ENCODE results near the gene RXFP1. TPM values are rescaled to one million over a fixed set of nuclear protein-coding genes. Genes with fewer than 3 reads are reported as not detected.

Gene RXFP1
- polyA plus RNA-seq, 1 of the 3 experiments (the other 2 are of a cell fraction), result not detected

DNA sequence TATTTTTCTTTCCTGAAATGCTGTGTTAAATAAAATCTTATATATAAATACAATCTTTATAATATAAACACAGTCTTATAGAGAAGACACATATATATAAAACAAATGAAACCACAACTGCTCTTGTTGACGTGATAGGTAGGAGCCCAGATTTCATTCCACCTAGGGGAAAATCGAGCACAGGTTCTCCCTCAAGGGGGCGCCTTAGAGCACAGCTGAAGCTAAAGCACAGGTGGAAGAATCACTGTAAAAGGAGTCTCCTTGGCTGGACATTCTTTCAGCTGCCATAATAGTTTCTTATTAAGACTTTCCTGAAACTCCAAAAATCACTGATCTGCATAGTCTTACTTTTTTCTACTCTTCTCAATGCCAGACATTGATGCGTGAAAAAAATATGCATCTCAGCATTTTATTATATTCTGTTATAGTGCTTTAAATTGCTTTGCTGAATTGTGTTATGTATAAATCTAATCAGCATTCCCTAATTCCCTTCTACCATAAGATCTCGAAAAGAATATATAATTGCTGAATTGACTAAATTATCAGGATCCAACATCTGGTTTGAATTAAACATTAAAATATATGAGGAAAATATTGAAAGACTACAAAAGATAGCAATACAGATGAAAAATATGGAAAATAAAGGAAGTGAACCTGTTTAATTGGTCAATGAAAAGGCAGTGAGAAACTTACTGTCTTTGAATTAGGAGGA lies 25.5 kb upstream of the RXFP1 start:
- TF ChIP-seq, protein P1, sequence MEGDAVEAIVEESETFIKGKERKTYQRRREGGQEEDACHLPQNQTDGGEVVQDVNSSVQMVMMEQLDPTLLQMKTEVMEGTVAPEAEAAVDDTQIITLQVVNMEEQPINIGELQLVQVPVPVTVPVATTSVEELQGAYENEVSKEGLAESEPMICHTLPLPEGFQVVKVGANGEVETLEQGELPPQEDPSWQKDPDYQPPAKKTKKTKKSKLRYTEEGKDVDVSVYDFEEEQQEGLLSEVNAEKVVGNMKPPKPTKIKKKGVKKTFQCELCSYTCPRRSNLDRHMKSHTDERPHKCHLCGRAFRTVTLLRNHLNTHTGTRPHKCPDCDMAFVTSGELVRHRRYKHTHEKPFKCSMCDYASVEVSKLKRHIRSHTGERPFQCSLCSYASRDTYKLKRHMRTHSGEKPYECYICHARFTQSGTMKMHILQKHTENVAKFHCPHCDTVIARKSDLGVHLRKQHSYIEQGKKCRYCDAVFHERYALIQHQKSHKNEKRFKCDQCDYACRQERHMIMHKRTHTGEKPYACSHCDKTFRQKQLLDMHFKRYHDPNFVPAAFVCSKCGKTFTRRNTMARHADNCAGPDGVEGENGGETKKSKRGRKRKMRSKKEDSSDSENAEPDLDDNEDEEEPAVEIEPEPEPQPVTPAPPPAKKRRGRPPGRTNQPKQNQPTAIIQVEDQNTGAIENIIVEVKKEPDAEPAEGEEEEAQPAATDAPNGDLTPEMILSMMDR (IDR thresholded peaks at IDR 0.05), result peak; percentile 51
- TF ChIP-seq FOSL2 (IDR thresholded peaks at IDR 0.05; ENCODE audit: borderline replicate concordance, low read depth) (no peak), FOXM1 (IDR thresholded peaks at IDR 0.05; ENCODE audit: low read depth) (no peak)
- Histone ChIP-seq H3F3A (replicated peaks; ENCODE audit: insufficient read depth) (no peaks in the 10 kb centered on the region), H3K36me3 (replicated peaks in 1 of 2; ENCODE audit: control insufficient read depth in 1 of 2, insufficient read depth in 2 of 2, low read length in 1 of 2) (no peaks in the 10 kb centered on the region), H3K4me2 (no peak overlapping the region), H3K4me1 (ENCODE audit: control insufficient read depth in 1 of 2, insufficient read depth in 2 of 2, low read depth in 1 of 2, low read length in 1 of 2) (no peaks in the 10 kb centered on the region; a peak in 1 of 4 replicates), H3K27ac (ENCODE audit: low read depth in 2 of 2, low read length in 1 of 2) (no peak overlapping the region), H2AFZ (ENCODE audit: low read depth) (0 out of 2 replicates have a peak overlapping the region, but pooled peaks have one; percentile 2), H3K9ac (no peak overlapping the region), H4K20me1 (ENCODE audit: insufficient read depth) (no peaks in the 10 kb centered on the region), H3K79me2 (ENCODE audit: insufficient read depth) (no peaks in the 10 kb centered on the region), H3K27me3 (ENCODE audit: insufficient read depth) (no peaks in the 10 kb centered on the region), H3K9me3 (no peaks in the 10 kb centered on the region), H3K9me2 (no peaks in the 10 kb centered on the region), H3K4me3 (ENCODE audit: low read depth in 2 of 2, low read length in 1 of 2) (no peak overlapping the region)
- WGBS (ENCODE audit: low lambda C conversion rate), result 30% methylated on average over 5 of the region's 5 CpGs
- peak; percentile 21 for DNase-seq
- POLR2A ChIA-PET, result no interaction called here
- CTCF ChIA-PET, result interaction anchor here (0.5 to 1.2 kb wide), 10 partner anchors 7 to 824 kb away, joined by 3 to 4 read pairs (median 3); no protein-coding TSS in a partner anchor

DNA sequence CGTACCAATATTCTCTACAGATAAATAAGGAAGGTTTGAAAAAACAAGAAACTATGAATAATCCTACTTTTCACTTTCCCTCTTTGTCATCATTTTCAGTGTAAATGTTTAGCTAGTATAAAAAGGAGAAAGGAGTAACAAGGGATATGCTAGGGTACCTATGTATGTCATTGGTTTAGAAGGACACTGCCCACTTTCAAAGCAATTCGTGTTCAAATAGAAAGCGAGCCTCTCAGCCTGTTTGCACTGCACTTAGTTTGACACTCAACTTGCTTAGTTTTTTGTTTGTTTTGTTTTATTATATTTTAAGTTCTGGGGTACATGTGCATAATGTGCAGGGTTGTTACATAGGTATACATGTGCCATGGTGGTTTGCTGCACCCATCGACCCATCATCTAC lies 21.6 kb upstream of the RXFP1 start:
- WGBS (ENCODE audit: low lambda C conversion rate), result 5% methylated on average over 4 of the region's 4 CpGs
- CTCF ChIA-PET, result no interaction called here
- no peak overlapping the region for H3K9ac ChIP-seq
- H3K9me2 ChIP-seq, result no peaks in the 10 kb centered on the region
- H3K4me3 ChIP-seq (ENCODE audit: low read depth in 2 of 2, low read length in 1 of 2), result no peak overlapping the region
- no peak overlapping the region for H3K27ac ChIP-seq (ENCODE audit: low read depth in 2 of 2, low read length in 1 of 2)
- H3K9me3 ChIP-seq, result no peaks in the 10 kb centered on the region
- POLR2A ChIA-PET, result no interaction called here
- H3K79me2 ChIP-seq (ENCODE audit: insufficient read depth), result no peaks in the 10 kb centered on the region
- DNase-seq, result no peak
- no peaks in the 10 kb centered on the region; a peak in 1 of 4 replicates for H3K4me1 ChIP-seq (ENCODE audit: control insufficient read depth in 1 of 2, insufficient read depth in 2 of 2, low read depth in 1 of 2, low read length in 1 of 2)
- H3K36me3 ChIP-seq (replicated peaks in 1 of 2; ENCODE audit: control insufficient read depth in 1 of 2, insufficient read depth in 2 of 2, low read length in 1 of 2), result no peaks in the 10 kb centered on the region
- H3K27me3 ChIP-seq (ENCODE audit: insufficient read depth), result no peaks in the 10 kb centered on the region
- H3K4me2 ChIP-seq, result no peak overlapping the region
- no peak overlapping the region for H2AFZ ChIP-seq (ENCODE audit: low read depth)
- TF ChIP-seq, protein P2, sequence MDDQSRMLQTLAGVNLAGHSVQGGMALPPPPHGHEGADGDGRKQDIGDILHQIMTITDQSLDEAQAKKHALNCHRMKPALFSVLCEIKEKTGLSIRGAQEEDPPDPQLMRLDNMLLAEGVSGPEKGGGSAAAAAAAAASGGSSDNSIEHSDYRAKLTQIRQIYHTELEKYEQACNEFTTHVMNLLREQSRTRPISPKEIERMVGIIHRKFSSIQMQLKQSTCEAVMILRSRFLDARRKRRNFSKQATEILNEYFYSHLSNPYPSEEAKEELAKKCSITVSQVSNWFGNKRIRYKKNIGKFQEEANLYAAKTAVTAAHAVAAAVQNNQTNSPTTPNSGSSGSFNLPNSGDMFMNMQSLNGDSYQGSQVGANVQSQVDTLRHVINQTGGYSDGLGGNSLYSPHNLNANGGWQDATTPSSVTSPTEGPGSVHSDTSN (IDR thresholded peaks at IDR 0.05), result no peak
- TF ChIP-seq RXRA (IDR thresholded peaks at IDR 0.05; ENCODE audit: borderline replicate concordance, low read depth) (no peak), RFX5 (IDR thresholded peaks at IDR 0.05; ENCODE audit: low read length) (no peak), EP300 (IDR thresholded peaks at IDR 0.05; ENCODE audit: borderline replicate concordance in 1 of 2, low read depth in 1 of 2, low read length in 1 of 2) (no peak), FOSL2 (IDR thresholded peaks at IDR 0.05; ENCODE audit: borderline replicate concordance, low read depth) (no peak), TAF1 (IDR thresholded peaks at IDR 0.05; ENCODE audit: borderline replicate concordance, low read depth, low read length) (no peak), CHD2 (IDR thresholded peaks at IDR 0.05; ENCODE audit: low read length, partially characterized antibody) (no peak)
- TF ChIP-seq, protein P3, sequence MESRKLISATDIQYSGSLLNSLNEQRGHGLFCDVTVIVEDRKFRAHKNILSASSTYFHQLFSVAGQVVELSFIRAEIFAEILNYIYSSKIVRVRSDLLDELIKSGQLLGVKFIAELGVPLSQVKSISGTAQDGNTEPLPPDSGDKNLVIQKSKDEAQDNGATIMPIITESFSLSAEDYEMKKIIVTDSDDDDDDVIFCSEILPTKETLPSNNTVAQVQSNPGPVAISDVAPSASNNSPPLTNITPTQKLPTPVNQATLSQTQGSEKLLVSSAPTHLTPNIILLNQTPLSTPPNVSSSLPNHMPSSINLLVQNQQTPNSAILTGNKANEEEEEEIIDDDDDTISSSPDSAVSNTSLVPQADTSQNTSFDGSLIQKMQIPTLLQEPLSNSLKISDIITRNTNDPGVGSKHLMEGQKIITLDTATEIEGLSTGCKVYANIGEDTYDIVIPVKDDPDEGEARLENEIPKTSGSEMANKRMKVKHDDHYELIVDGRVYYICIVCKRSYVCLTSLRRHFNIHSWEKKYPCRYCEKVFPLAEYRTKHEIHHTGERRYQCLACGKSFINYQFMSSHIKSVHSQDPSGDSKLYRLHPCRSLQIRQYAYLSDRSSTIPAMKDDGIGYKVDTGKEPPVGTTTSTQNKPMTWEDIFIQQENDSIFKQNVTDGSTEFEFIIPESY (IDR thresholded peaks at IDR 0.05; ENCODE audit: borderline replicate concordance, low read depth), result no peak
- TF ChIP-seq, protein P4, sequence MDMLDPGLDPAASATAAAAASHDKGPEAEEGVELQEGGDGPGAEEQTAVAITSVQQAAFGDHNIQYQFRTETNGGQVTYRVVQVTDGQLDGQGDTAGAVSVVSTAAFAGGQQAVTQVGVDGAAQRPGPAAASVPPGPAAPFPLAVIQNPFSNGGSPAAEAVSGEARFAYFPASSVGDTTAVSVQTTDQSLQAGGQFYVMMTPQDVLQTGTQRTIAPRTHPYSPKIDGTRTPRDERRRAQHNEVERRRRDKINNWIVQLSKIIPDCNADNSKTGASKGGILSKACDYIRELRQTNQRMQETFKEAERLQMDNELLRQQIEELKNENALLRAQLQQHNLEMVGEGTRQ (IDR thresholded peaks at IDR 0.05; ENCODE audit: borderline replicate concordance, low read depth, low read length), result no peak
- no peaks in the 10 kb centered on the region for H4K20me1 ChIP-seq (ENCODE audit: insufficient read depth)
- H3F3A ChIP-seq (replicated peaks; ENCODE audit: insufficient read depth), result no peaks in the 10 kb centered on the region

Measured in SK-N-SH (cell line).